ENCODE results near the gene FANCI. TPM values are rescaled to one million over a fixed set of nuclear protein-coding genes. Genes with fewer than 3 reads are reported as not detected.
"Not testable (repeated sequence)": the region's sequence is repeated elsewhere in the genome, so short reads cannot be mapped to it uniquely, and the experiment has no call there.

FANCI gene
- total and polyA plus RNA-seq, 5 donors from 2014 or later, result 7.8 to 16.8 (median 13.7) TPM

GRCh38 chr15:89244574-89244903 is 760 bp downstream of the FANCI start:
- peaks cover 15% of the 10 kb centered on the region for H3K4me1 ChIP-seq (ENCODE audit: control insufficient read depth, insufficient read depth, low read length, poor library complexity, severe bottlenecking)
- peak overlapping the region; percentile 35 for H3K27ac ChIP-seq (ENCODE audit: insufficient read depth, low read length, poor library complexity, severe bottlenecking)
- DNase-seq (no peak), ATAC-seq (ENCODE audit: low read depth in 2 of 2) (no peak)
- H3K36me3 Mint-ChIP-seq, result peaks cover 14% of the 10 kb centered on the region
- H3K9me3 Mint-ChIP-seq, result peaks cover 0 to 1% (median 0%) of the 10 kb centered on the region in 7 donors
- H3K9me3 ChIP-seq (ENCODE audit: control insufficient read depth in 2 of 2, low read length in 2 of 2), result no peaks in the 10 kb centered on the region
- peak overlapping the region; percentile 56 to 93 (median 91) for H3K27ac Mint-ChIP-seq
- H3K4me3 Mint-ChIP-seq, result peak overlapping the region; percentile 91 to 98 (median 95)
- no peaks in the 10 kb centered on the region for H3K27me3 ChIP-seq (ENCODE audit: control insufficient read depth, insufficient read depth, low read length)
- H3K27me3 Mint-ChIP-seq, result no peaks in the 10 kb centered on the region
- peak overlapping the region; percentile 89 for H3K4me3 ChIP-seq (ENCODE audit: low read depth, low read length)
- H3K36me3 ChIP-seq (ENCODE audit: control insufficient read depth, insufficient read depth, low read length), result no peaks in the 10 kb centered on the region
- H3K4me1 Mint-ChIP-seq, result peaks cover 12 to 39% (median 28%) of the 10 kb centered on the region in 4 donors

GRCh38 chr15:89247446-89247845 is 3.7 kb downstream of the FANCI start:
- peak overlapping the region in 1 of 3 donors; percentile 8 for H3K27ac Mint-ChIP-seq
- H3K27ac ChIP-seq (ENCODE audit: insufficient read depth, low read length, poor library complexity, severe bottlenecking), result no peak overlapping the region
- peaks cover 0 to 1% (median 0%) of the 10 kb centered on the region in 7 donors for H3K9me3 Mint-ChIP-seq
- H3K9me3 ChIP-seq (ENCODE audit: control insufficient read depth in 2 of 2, low read length in 2 of 2), result no peaks in the 10 kb centered on the region
- ATAC-seq (ENCODE audit: low read depth in 2 of 2) (no peak), DNase-seq (no peak)
- H3K36me3 Mint-ChIP-seq, result peaks cover 15% of the 10 kb centered on the region
- no peaks in the 10 kb centered on the region for H3K36me3 ChIP-seq (ENCODE audit: control insufficient read depth, insufficient read depth, low read length)
- no peak overlapping the region for H3K4me3 Mint-ChIP-seq
- peaks cover 12 to 44% (median 28%) of the 10 kb centered on the region in 4 donors for H3K4me1 Mint-ChIP-seq
- H3K4me3 ChIP-seq (ENCODE audit: low read depth, low read length), result no peak overlapping the region
- H3K4me1 ChIP-seq (ENCODE audit: control insufficient read depth, insufficient read depth, low read length, poor library complexity, severe bottlenecking), result peaks cover 15% of the 10 kb centered on the region
- H3K27me3 ChIP-seq (ENCODE audit: control insufficient read depth, insufficient read depth, low read length), result no peaks in the 10 kb centered on the region
- H3K27me3 Mint-ChIP-seq, result no peaks in the 10 kb centered on the region

- H3K36me3 ChIP-seq (ENCODE audit: control insufficient read depth, insufficient read depth, low read length), result no peaks in the 10 kb centered on the region
- Mint-ChIP-seq H3K27me3 (no peaks in the 10 kb centered on the region), H3K36me3 (peaks cover 15% of the 10 kb centered on the region), H3K4me3 (no peak overlapping the region), H3K4me1 (peaks cover 12 to 37% (median 24%) of the 10 kb centered on the region in 4 donors), H3K27ac (no peak overlapping the region), H3K9me3 (peaks cover 0 to 3% (median 0%) of the 10 kb centered on the region in 7 donors)
- no peak for ATAC-seq (ENCODE audit: low read depth in 2 of 2)
- no peaks in the 10 kb centered on the region for H3K9me3 ChIP-seq (ENCODE audit: control insufficient read depth in 2 of 2, low read length in 2 of 2)
- H3K4me3 ChIP-seq (ENCODE audit: low read depth, low read length), result no peak overlapping the region
- no peak overlapping the region for H3K27ac ChIP-seq (ENCODE audit: insufficient read depth, low read length, poor library complexity, severe bottlenecking)
- H3K4me1 ChIP-seq (ENCODE audit: control insufficient read depth, insufficient read depth, low read length, poor library complexity, severe bottlenecking), result peaks cover 7% of the 10 kb centered on the region
- H3K27me3 ChIP-seq (ENCODE audit: control insufficient read depth, insufficient read depth, low read length), result no peaks in the 10 kb centered on the region
- no peak for DNase-seq
Observed at GRCh38 chr15:89248584-89248983, 4.8 kb downstream of the FANCI start.

- not testable (repeated sequence) for H3K27ac Mint-ChIP-seq, H3K9me3 Mint-ChIP-seq
- peaks cover 21% of the 10 kb centered on the region for H3K36me3 Mint-ChIP-seq
Observed at GRCh38 chr15:89250142-89250541, 6.4 kb downstream of the FANCI start.

GRCh38 chr15:89277281-89277680 is 33.5 kb downstream of the FANCI start:
- not testable (repeated sequence) for H3K4me3 ChIP-seq (ENCODE audit: low read depth, low read length); ATAC-seq (ENCODE audit: low read depth in 2 of 2); DNase-seq; H3K9me3 ChIP-seq (ENCODE audit: control insufficient read depth in 2 of 2, low read length in 2 of 2); H3K36me3 ChIP-seq (ENCODE audit: control insufficient read depth, insufficient read depth, low read length); H3K27me3 Mint-ChIP-seq; H3K27ac Mint-ChIP-seq; H3K9me3 Mint-ChIP-seq; H3K4me3 Mint-ChIP-seq; H3K27me3 ChIP-seq (ENCODE audit: control insufficient read depth, insufficient read depth, low read length); H3K4me1 Mint-ChIP-seq; H3K27ac ChIP-seq (ENCODE audit: insufficient read depth, low read length, poor library complexity, severe bottlenecking); H3K4me1 ChIP-seq (ENCODE audit: control insufficient read depth, insufficient read depth, low read length, poor library complexity, severe bottlenecking)
- H3K36me3 Mint-ChIP-seq, result peaks cover 19% of the 10 kb centered on the region

More at GRCh38 chr15:89250142-89250541, 6.4 kb downstream of the FANCI start:
- not testable (repeated sequence) for H3K4me3 Mint-ChIP-seq; ATAC-seq (ENCODE audit: low read depth in 2 of 2); H3K4me1 ChIP-seq (ENCODE audit: control insufficient read depth, insufficient read depth, low read length, poor library complexity, severe bottlenecking); DNase-seq; H3K27me3 ChIP-seq (ENCODE audit: control insufficient read depth, insufficient read depth, low read length); H3K27me3 Mint-ChIP-seq; H3K4me3 ChIP-seq (ENCODE audit: low read depth, low read length); H3K36me3 ChIP-seq (ENCODE audit: control insufficient read depth, insufficient read depth, low read length); H3K9me3 ChIP-seq (ENCODE audit: control insufficient read depth in 2 of 2, low read length in 2 of 2); H3K27ac ChIP-seq (ENCODE audit: insufficient read depth, low read length, poor library complexity, severe bottlenecking)
- peaks cover 12 to 21% (median 13%) of the 10 kb centered on the region in 4 donors for H3K4me1 Mint-ChIP-seq

- Mint-ChIP-seq H3K36me3 (peaks cover 22% of the 10 kb centered on the region), H3K9me3 (no peaks in the 10 kb centered on the region), H3K27me3 (no peaks in the 10 kb centered on the region), H3K4me1 (peaks cover 0 to 4% (median 2%) of the 10 kb centered on the region in 4 donors), H3K4me3 (no peak overlapping the region), H3K27ac (no peak overlapping the region)
- no peaks in the 10 kb centered on the region for H3K4me1 ChIP-seq (ENCODE audit: control insufficient read depth, insufficient read depth, low read length, poor library complexity, severe bottlenecking)
- H3K9me3 ChIP-seq (ENCODE audit: control insufficient read depth in 2 of 2, low read length in 2 of 2), result no peaks in the 10 kb centered on the region
- DNase-seq (no peak), ATAC-seq (ENCODE audit: low read depth in 2 of 2) (no peak)
- H3K36me3 ChIP-seq (ENCODE audit: control insufficient read depth, insufficient read depth, low read length), result peaks cover 5% of the 10 kb centered on the region
- no peaks in the 10 kb centered on the region for H3K27me3 ChIP-seq (ENCODE audit: control insufficient read depth, insufficient read depth, low read length)
- H3K4me3 ChIP-seq (ENCODE audit: low read depth, low read length), result no peak overlapping the region
- H3K27ac ChIP-seq (ENCODE audit: insufficient read depth, low read length, poor library complexity, severe bottlenecking), result no peak overlapping the region
Observed at GRCh38 chr15:89278307-89278706, 34.5 kb downstream of the FANCI start.

- H3K27ac Mint-ChIP-seq, result no peak overlapping the region
- Histone ChIP-seq H3K9me3 (ENCODE audit: control insufficient read depth in 2 of 2, low read length in 2 of 2) (no peaks in the 10 kb centered on the region), H3K36me3 (ENCODE audit: control insufficient read depth, insufficient read depth, low read length) (peaks cover 9% of the 10 kb centered on the region), H3K4me3 (ENCODE audit: low read depth, low read length) (no peak overlapping the region), H3K27ac (ENCODE audit: insufficient read depth, low read length, poor library complexity, severe bottlenecking) (no peak overlapping the region), H3K27me3 (ENCODE audit: control insufficient read depth, insufficient read depth, low read length) (no peaks in the 10 kb centered on the region), H3K4me1 (ENCODE audit: control insufficient read depth, insufficient read depth, low read length, poor library complexity, severe bottlenecking) (no peaks in the 10 kb centered on the region)
- peaks cover 0 to 4% (median 0%) of the 10 kb centered on the region in 4 donors for H3K4me1 Mint-ChIP-seq
- ATAC-seq (ENCODE audit: low read depth in 2 of 2) (no peak), DNase-seq (no peak)
- peaks cover 28% of the 10 kb centered on the region for H3K36me3 Mint-ChIP-seq
- no peak overlapping the region for H3K4me3 Mint-ChIP-seq
- peaks cover 0 to 4% (median 0%) of the 10 kb centered on the region in 7 donors for H3K9me3 Mint-ChIP-seq
- no peaks in the 10 kb centered on the region for H3K27me3 Mint-ChIP-seq
Observed at GRCh38 chr15:89282631-89283030, 38.9 kb downstream of the FANCI start.

GRCh38 chr15:89283201-89283600 is 39.4 kb downstream of the FANCI start:
- Histone ChIP-seq H3K36me3 (ENCODE audit: control insufficient read depth, insufficient read depth, low read length) (peaks cover 9% of the 10 kb centered on the region), H3K9me3 (ENCODE audit: control insufficient read depth in 2 of 2, low read length in 2 of 2) (no peaks in the 10 kb centered on the region), H3K4me3 (ENCODE audit: low read depth, low read length) (no peak overlapping the region), H3K4me1 (ENCODE audit: control insufficient read depth, insufficient read depth, low read length, poor library complexity, severe bottlenecking) (no peaks in the 10 kb centered on the region), H3K27ac (ENCODE audit: insufficient read depth, low read length, poor library complexity, severe bottlenecking) (no peak overlapping the region), H3K27me3 (ENCODE audit: control insufficient read depth, insufficient read depth, low read length) (no peaks in the 10 kb centered on the region)
- Mint-ChIP-seq H3K9me3 (peaks cover 0 to 4% (median 0%) of the 10 kb centered on the region in 7 donors), H3K36me3 (peaks cover 29% of the 10 kb centered on the region), H3K4me3 (no peak overlapping the region), H3K27ac (no peak overlapping the region), H3K27me3 (no peaks in the 10 kb centered on the region), H3K4me1 (peaks cover 0 to 4% (median 0%) of the 10 kb centered on the region in 4 donors)
- DNase-seq (no peak), ATAC-seq (ENCODE audit: low read depth in 2 of 2) (no peak)

Data from CD4-positive, CD25-positive, alpha-beta regulatory T cell (primary cell).